HFF-Myc (cell line): ENCODE results near the gene SYNE2.
"Not testable (repeated sequence)": the region's sequence is repeated elsewhere in the genome, so short reads cannot be mapped to it uniquely, and the experiment has no call there.

Source experiments
- DNase-seq: peaks from one replicate; pipeline ENCODE4 v3.0.0-alpha.2; 2011; ENCODE audit warnings: low read depth; ENCODE audit errors: extremely low read depth
- H3K4me3 ChIP-seq: replicated peaks from 2 replicates; pipeline ENCODE4 v1.5.1; 2011; ENCODE audit warnings: low read depth, mild to moderate bottlenecking, control low read depth, low read length
- CTCF ChIP-seq: IDR thresholded peaks from 2 replicates; pipeline ENCODE4 v1.5.1; 2012; ENCODE audit warnings: mild to moderate bottlenecking, low read depth, low read length, control low read depth; ENCODE audit errors: missing control alignments

Gene SYNE2

GRCh38 chr14:64114796-64115195 lies 262.0 kb downstream of the SYNE2 start:
- no peak for TF ChIP-seq CTCF
- DNase-seq: no peak
- no peak overlapping the region for H3K4me3 ChIP-seq

GRCh38 chr14:64115401-64115800 lies 262.6 kb downstream of the SYNE2 start:
- DNase-seq: no peak
- no peak for TF ChIP-seq CTCF
- H3K4me3 ChIP-seq: no peak overlapping the region

GRCh38 chr14:64117671-64118402 lies 265.0 kb downstream of the SYNE2 start:
- H3K4me3 ChIP-seq: no peak overlapping the region
- no peak for TF ChIP-seq CTCF
- no peak for DNase-seq

- H3K4me3 ChIP-seq: not testable (repeated sequence)
Observed at GRCh38 chr14:64118403-64118742, 265.6 kb downstream of the SYNE2 start.

GRCh38 chr14:64118892-64119291 lies 266.1 kb downstream of the SYNE2 start:
- TF ChIP-seq CTCF: no peak
- DNase-seq: no peak

More at GRCh38 chr14:64118403-64118742, 265.6 kb downstream of the SYNE2 start:
- DNase-seq: not testable (repeated sequence)

GRCh38 chr14:64119500-64119899 lies 266.7 kb downstream of the SYNE2 start:
- DNase-seq: no peak
- no peak for TF ChIP-seq CTCF
- H3K4me3 ChIP-seq: no peak overlapping the region

More at GRCh38 chr14:64118892-64119291, 266.1 kb downstream of the SYNE2 start:
- H3K4me3 ChIP-seq: no peak overlapping the region

GRCh38 chr14:64119980-64120379 lies 267.2 kb downstream of the SYNE2 start:
- TF ChIP-seq CTCF: no peak
- no peak for DNase-seq
- H3K4me3 ChIP-seq: no peak overlapping the region
